ENCODE data around the gene JUNB. TPM values are rescaled to one million over a fixed set of nuclear protein-coding genes. Genes with fewer than 3 reads are reported as not detected.
A peak's percentile ranks its signal among the peaks of the same experiment; 100 is the strongest.

Gene JUNB
- total RNA-seq, 1 experiment from 2014 or later = 16.4 TPM

GRCh38 chr19:12792853-12793289 lies 1.6 kb downstream of the JUNB start:
- Mint-ChIP-seq H3K9me3 (ENCODE audit: unreplicated experiment) (no peaks in the 10 kb centered on the region), H3K4me3 (ENCODE audit: unreplicated experiment) (peak overlapping the region; percentile 92), H3K27ac (ENCODE audit: unreplicated experiment) (peak overlapping the region; percentile 83), H3K27me3 (ENCODE audit: insufficient read depth, unreplicated experiment) (no peaks in the 10 kb centered on the region), H3K36me3 (ENCODE audit: insufficient read depth, unreplicated experiment) (peaks cover 54% of the 10 kb centered on the region), H3K4me1 (ENCODE audit: low read depth, unreplicated experiment) (peaks cover 26% of the 10 kb centered on the region)
- Histone ChIP-seq H3K9me3 (no peaks in the 10 kb centered on the region), H3K4me1 (peaks cover 30% of the 10 kb centered on the region), H3K27me3 (replicated peaks; ENCODE audit: control insufficient read depth, insufficient read depth, low read length) (no peaks in the 10 kb centered on the region), H3K4me3 (ENCODE audit: low read depth, low read length) (peak overlapping the region; percentile 93), H3K36me3 (ENCODE audit: control insufficient read depth, insufficient read depth, low read length) (no peaks in the 10 kb centered on the region; the same call in 1 of the 2 replicates)
- BruUV-seq (replicated peaks) = TSS peak; percentile 45
- CTCF ChIA-PET = interaction anchor here (0.5 to 3.7 kb wide), 8 partner anchors 10 to 184 kb away, joined by 3 to 38 read pairs (median 5); partner anchors contain the start of gene TRIR
- POLR2A ChIA-PET = interaction anchor here (0.6 to 3.0 kb wide), 10 partner anchors 9 to 1374 kb away, joined by 3 to 36 read pairs (median 8); partner anchors contain the start of genes GET3, PRDX2, RGL3 and RNASEH2A
- intact Hi-C loops (cut with micrococcal nuclease; ENCODE audit: unreplicated experiment) = loop anchor here (1.0 to 5.0 kb wide), 2 partner anchors 16 to 359 kb away; partner anchors contain the start of genes IER2 and STX10
- no peak for DNase-seq
- no peak for TF ChIP-seq CTCF (IDR thresholded peaks at IDR 0.05; ENCODE audit: insufficient read depth in 1 of 2, low read depth in 1 of 2, low read length in 1 of 2, severe bottlenecking in 1 of 2, unreplicated experiment in 1 of 2)

GRCh38 chr19:12793290-12794195 lies 2.3 kb downstream of the JUNB start:
- Mint-ChIP-seq H3K27ac (ENCODE audit: unreplicated experiment) (peak overlapping the region; percentile 83), H3K36me3 (ENCODE audit: insufficient read depth, unreplicated experiment) (peaks cover 57% of the 10 kb centered on the region), H3K4me3 (ENCODE audit: unreplicated experiment) (peak overlapping the region; percentile 92), H3K27me3 (ENCODE audit: insufficient read depth, unreplicated experiment) (no peaks in the 10 kb centered on the region), H3K4me1 (ENCODE audit: low read depth, unreplicated experiment) (peaks cover 23% of the 10 kb centered on the region), H3K9me3 (ENCODE audit: unreplicated experiment) (no peaks in the 10 kb centered on the region)
- intact Hi-C loops (cut with micrococcal nuclease; ENCODE audit: unreplicated experiment) = loop anchor here (5.0 kb wide), 1 partner anchor 359 kb away; the partner anchor contains the start of genes IER2 and STX10
- Histone ChIP-seq H3K36me3 (ENCODE audit: control insufficient read depth, insufficient read depth, low read length) (no peaks in the 10 kb centered on the region; the same call in 1 of the 2 replicates), H3K4me1 (peaks cover 24% of the 10 kb centered on the region), H3K9me3 (no peaks in the 10 kb centered on the region), H3K4me3 (ENCODE audit: low read depth, low read length) (peak overlapping the region; percentile 93), H3K27me3 (replicated peaks; ENCODE audit: control insufficient read depth, insufficient read depth, low read length) (no peaks in the 10 kb centered on the region)
- BruUV-seq (replicated peaks) = no TSS peak
- no peak for TF ChIP-seq CTCF (IDR thresholded peaks at IDR 0.05; ENCODE audit: insufficient read depth in 1 of 2, low read depth in 1 of 2, low read length in 1 of 2, severe bottlenecking in 1 of 2, unreplicated experiment in 1 of 2)
- ChIA-PET POLR2A (interaction anchor here (0.6 to 3.0 kb wide), 9 partner anchors 9 to 1375 kb away, joined by 3 to 36 read pairs (median 6); partner anchors contain the start of genes GET3, PRDX2, RGL3 and THSD8), CTCF (interaction anchor here (0.5 to 3.7 kb wide), 9 partner anchors 11 to 183 kb away, joined by 3 to 38 read pairs (median 5); partner anchors contain the start of gene TRIR)
- peak; percentile 89 to 94 for DNase-seq
